Neural crest cell (in vitro differentiated cells): ENCODE data around the gene DCAF6. TPM values are rescaled to one million over a fixed set of nuclear protein-coding genes. Genes with fewer than 3 reads are reported as not detected.

Experiments used
- DNase-seq: peaks from one replicate; pipeline ENCODE4 v3.0.0; 2021; ENCODE audit warnings: low read depth, mixed read lengths, low spot score
- H3K27ac Mint-ChIP-seq: one replicate; pipeline ENCODE4 v1.8.0; 2021; ENCODE audit warnings: mild to moderate bottlenecking, mixed read lengths; ENCODE audit not compliant: unreplicated experiment
- H3K27me3 Mint-ChIP-seq: 2 replicates; pipeline ENCODE4 v1.8.0; 2021; ENCODE audit warnings: low read depth, mild to moderate bottlenecking, mixed read lengths
- H3K36me3 Mint-ChIP-seq: 2 replicates; pipeline ENCODE4 v1.8.0; 2021; ENCODE audit warnings: low read depth, mild to moderate bottlenecking, mixed read lengths
- H3K4me1 Mint-ChIP-seq: 2 replicates; pipeline ENCODE4 v1.8.0; 2021; ENCODE audit warnings: mixed read lengths
- H3K4me3 Mint-ChIP-seq: one replicate; pipeline ENCODE4 v1.8.0; 2021; ENCODE audit warnings: mild to moderate bottlenecking, mixed read lengths
- H3K9me3 Mint-ChIP-seq: 2 replicates; pipeline ENCODE4 v1.8.0; 2021; ENCODE audit warnings: mixed read lengths
- total RNA-seq: library from RNA; stranded (reverse); gene quantifications from 2 replicates; pipeline ENCODE4 v1.2.1, GENCODE V29; 2021
- TF ChIP-seq, protein P1 (sequence below): fragments of 200-600 bp; sonication (generic); conservative IDR thresholded peaks from 2 replicates; pipeline ENCODE4 v1.5.0; 2021; ENCODE audit warnings: antibody characterized with exemption, mild to moderate bottlenecking

The DCAF6 gene
- total RNA-seq, 1 donor from 2014 or later, result 15.9 TPM

DNA sequence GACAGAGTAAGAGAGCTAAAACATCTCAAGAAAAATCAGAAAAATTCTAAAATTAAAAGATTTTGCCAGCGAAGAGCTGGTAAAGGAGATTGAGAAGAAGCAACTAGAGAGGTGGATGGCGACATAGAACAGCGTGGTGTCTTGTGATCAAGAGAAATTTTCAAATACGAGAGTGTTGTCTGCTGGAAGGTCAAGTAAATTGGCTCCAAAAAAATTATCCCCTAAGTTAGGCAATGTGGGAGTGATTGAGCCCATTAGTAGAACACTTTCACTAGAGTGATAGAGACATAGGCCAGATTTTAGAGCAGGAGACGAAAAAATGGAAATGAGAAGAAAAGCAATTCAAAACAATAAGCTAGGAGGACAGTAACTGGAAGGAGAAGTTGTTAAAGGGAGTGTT lies 94.7 kb downstream of the DCAF6 start:
- no peak overlapping the region for H3K4me3 Mint-ChIP-seq
- H3K9me3 Mint-ChIP-seq, result no peaks in the 10 kb centered on the region
- no peak for DNase-seq
- H3K4me1 Mint-ChIP-seq, result no peaks in the 10 kb centered on the region
- H3K27ac Mint-ChIP-seq, result no peak overlapping the region
- H3K27me3 Mint-ChIP-seq, result no peaks in the 10 kb centered on the region
- TF ChIP-seq, protein P1, sequence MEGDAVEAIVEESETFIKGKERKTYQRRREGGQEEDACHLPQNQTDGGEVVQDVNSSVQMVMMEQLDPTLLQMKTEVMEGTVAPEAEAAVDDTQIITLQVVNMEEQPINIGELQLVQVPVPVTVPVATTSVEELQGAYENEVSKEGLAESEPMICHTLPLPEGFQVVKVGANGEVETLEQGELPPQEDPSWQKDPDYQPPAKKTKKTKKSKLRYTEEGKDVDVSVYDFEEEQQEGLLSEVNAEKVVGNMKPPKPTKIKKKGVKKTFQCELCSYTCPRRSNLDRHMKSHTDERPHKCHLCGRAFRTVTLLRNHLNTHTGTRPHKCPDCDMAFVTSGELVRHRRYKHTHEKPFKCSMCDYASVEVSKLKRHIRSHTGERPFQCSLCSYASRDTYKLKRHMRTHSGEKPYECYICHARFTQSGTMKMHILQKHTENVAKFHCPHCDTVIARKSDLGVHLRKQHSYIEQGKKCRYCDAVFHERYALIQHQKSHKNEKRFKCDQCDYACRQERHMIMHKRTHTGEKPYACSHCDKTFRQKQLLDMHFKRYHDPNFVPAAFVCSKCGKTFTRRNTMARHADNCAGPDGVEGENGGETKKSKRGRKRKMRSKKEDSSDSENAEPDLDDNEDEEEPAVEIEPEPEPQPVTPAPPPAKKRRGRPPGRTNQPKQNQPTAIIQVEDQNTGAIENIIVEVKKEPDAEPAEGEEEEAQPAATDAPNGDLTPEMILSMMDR, result no peak
- no peaks in the 10 kb centered on the region for H3K36me3 Mint-ChIP-seq

DNA sequence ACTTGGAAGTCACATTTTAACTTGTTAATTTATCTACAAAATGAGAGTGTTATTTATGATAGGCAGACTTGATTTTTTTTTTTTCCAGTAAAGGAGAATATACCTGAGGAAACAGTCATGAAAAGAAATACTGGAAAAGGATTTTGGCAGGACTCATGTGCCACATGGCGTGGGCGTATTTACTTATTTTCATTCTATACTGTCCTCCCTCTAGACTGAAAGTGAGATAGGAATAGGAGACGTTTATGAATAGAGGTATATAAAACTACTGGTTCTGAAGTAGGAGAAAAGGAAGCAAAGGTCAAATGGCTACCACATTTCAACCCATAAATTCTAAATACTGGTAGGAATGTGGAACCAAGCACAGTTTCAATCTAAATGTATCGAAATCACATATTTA lies 95.1 kb downstream of the DCAF6 start:
- H3K36me3 Mint-ChIP-seq, result no peaks in the 10 kb centered on the region

DNA sequence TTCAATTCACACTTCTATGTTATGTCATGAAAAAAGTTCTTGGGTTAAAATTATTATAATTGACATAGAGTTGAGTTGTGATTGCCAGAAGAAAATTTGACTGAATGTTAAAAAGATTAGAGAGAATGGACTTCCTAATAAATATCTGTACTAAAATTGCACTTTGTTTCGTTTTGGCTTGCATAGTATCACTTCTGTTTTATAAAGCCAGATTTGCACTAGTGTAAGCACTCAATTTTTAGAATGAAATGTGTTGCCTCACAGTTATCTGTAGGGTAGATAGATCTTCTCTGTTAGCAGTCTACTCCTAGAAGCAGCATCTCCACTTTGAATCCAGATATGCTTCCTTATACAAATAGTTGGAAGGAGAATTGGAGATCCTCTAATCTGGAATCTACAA lies 95.5 kb downstream of the DCAF6 start:
- Mint-ChIP-seq H3K27ac (no peak overlapping the region), H3K4me1 (no peaks in the 10 kb centered on the region), H3K4me3 (no peak overlapping the region), H3K27me3 (no peaks in the 10 kb centered on the region), H3K36me3 (no peaks in the 10 kb centered on the region), H3K9me3 (no peaks in the 10 kb centered on the region)
- no peak for DNase-seq
- TF ChIP-seq, protein P1, result no peak

More for the DNA sequence above, 95.1 kb downstream of the DCAF6 start:
- Mint-ChIP-seq H3K27ac (no peak overlapping the region), H3K27me3 (no peaks in the 10 kb centered on the region), H3K4me3 (no peak overlapping the region), H3K9me3 (no peaks in the 10 kb centered on the region), H3K4me1 (no peaks in the 10 kb centered on the region)
- TF ChIP-seq, protein P1, result no peak
- no peak for DNase-seq

DNA sequence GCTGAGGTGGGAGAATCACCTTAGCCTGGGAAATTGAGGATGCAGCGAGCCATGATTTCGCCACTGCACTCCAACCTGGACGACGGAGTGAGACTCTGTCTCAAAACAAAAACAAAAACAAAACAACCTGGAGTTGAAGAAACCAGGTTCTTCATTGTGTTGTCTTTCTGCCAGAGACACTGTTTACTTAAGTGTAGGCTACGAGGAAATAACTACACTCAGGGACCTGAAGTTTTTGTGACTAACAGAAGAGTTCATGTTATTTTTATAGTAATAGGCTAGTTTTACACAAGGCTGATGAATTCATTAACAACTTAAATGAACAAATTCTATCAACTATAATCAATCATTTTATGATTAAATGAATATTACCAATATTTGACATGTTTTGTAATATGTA lies 98.9 kb downstream of the DCAF6 start:
- H3K4me1 Mint-ChIP-seq, result no peaks in the 10 kb centered on the region
- TF ChIP-seq, protein P1, result no peak
- H3K36me3 Mint-ChIP-seq, result no peaks in the 10 kb centered on the region
- H3K27ac Mint-ChIP-seq, result no peak overlapping the region
- no peaks in the 10 kb centered on the region for H3K9me3 Mint-ChIP-seq
- DNase-seq, result no peak
- H3K27me3 Mint-ChIP-seq, result no peaks in the 10 kb centered on the region
- no peak overlapping the region for H3K4me3 Mint-ChIP-seq

DNA sequence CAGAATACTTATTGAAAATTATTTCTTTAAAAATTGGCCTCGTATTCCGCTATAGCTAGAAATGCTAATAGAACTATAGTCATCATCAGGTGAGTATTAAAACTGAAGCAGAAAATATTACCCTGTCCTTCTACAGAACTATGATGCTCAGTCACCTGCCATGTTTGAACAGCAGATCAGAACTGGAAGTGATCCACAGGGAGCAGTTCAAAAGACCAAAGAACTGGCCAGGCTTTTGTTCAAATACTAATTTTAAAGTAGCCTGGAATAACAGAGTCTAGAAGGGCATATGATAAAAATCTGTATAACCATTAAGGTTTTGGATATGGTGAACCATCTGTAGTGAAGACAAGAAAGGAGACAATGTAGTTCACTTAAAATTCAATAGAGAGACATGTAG lies 105.9 kb downstream of the DCAF6 start:
- Mint-ChIP-seq H3K27ac (no peak overlapping the region), H3K4me3 (no peak overlapping the region), H3K27me3 (no peaks in the 10 kb centered on the region), H3K4me1 (no peaks in the 10 kb centered on the region), H3K9me3 (no peaks in the 10 kb centered on the region), H3K36me3 (peaks cover 9% of the 10 kb centered on the region)
- TF ChIP-seq, protein P1, result no peak
- DNase-seq, result no peak

DNA sequence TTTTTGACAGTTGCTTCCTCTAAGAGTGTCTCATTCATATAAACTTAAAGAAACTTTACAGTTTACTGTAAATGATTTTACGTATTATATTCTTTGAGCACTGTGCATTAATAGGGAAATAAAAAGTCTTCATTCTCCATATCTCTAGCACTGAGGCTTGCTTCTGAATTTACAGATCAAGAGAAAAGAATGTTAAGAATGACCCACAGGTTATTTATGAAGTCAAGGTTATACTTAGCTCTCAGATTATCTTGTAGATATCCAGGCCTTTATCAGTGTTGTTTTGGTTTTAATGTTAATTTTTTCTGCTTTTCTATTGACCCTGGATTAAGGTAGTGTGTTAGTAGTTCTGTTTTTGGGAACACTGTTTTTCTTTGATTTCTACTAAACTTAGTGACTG lies 108.8 kb downstream of the DCAF6 start:
- Mint-ChIP-seq H3K4me3 (no peak overlapping the region), H3K9me3 (no peaks in the 10 kb centered on the region), H3K27me3 (no peaks in the 10 kb centered on the region), H3K27ac (no peak overlapping the region), H3K4me1 (no peaks in the 10 kb centered on the region), H3K36me3 (peaks cover 9% of the 10 kb centered on the region)
- DNase-seq, result no peak
- TF ChIP-seq, protein P1, result no peak
